Naive B cell (primary cell): ENCODE results near the gene OR7C1. TPM values are rescaled to one million over a fixed set of nuclear protein-coding genes. Genes with fewer than 3 reads are reported as not detected.

Source experiments
- ATAC-seq, 2 donors: fragments of 150-1000 bp; cut with Tn5 transposase; 2 replicates each; pipeline ENCODE4 v1.10.0; 2021; ENCODE audit warnings: low read depth in 2 of 2, mild to moderate bottlenecking in 2 of 2, moderate library complexity in 2 of 2
- DNase-seq: peaks from one replicate; pipeline ENCODE4 v3.0.0; 2022
- H3K27ac Mint-ChIP-seq, 6 donors: one replicate each; pipeline ENCODE4 v1.8.0; 2020 to 2022; ENCODE audit warnings: mild to moderate bottlenecking in 6 of 6, mixed read lengths in 6 of 6, moderate library complexity in 5 of 6, inconsistent platforms in 2 of 6
- H3K27me3 Mint-ChIP-seq, 3 donors: one replicate each; pipeline ENCODE4 v1.8.0; 2021 to 2022; ENCODE audit warnings: mixed read lengths in 3 of 3, mild to moderate bottlenecking in 1 of 3
- H3K36me3 Mint-ChIP-seq, 2 donors: one replicate each; pipeline ENCODE4 v1.8.0; 2020 to 2022; ENCODE audit warnings: mixed read lengths in 2 of 2, inconsistent platforms in 1 of 2, mild to moderate bottlenecking in 1 of 2
- H3K4me1 Mint-ChIP-seq, 3 donors: one replicate each; pipeline ENCODE4 v1.8.0; 2020 to 2022; ENCODE audit warnings: mixed read lengths in 3 of 3, inconsistent platforms in 1 of 3, mild to moderate bottlenecking in 1 of 3, moderate library complexity in 1 of 3
- H3K4me3 Mint-ChIP-seq, 8 donors: one replicate each; pipeline ENCODE4 v1.8.0; 2020 to 2022; ENCODE audit warnings: mild to moderate bottlenecking in 8 of 8, mixed read lengths in 8 of 8, moderate library complexity in 8 of 8, inconsistent platforms in 2 of 8
- H3K9me3 Mint-ChIP-seq, 7 donors: one replicate each; pipeline ENCODE4 v1.8.0; 2020 to 2022; ENCODE audit warnings: mixed read lengths in 7 of 7, mild to moderate bottlenecking in 5 of 7, inconsistent platforms in 2 of 7, moderate library complexity in 1 of 7
- polyA plus RNA-seq, 6 donors: library from polyadenylated mRNA; unstranded; fragments of 300-500 nt; fragmentation: Illumina TruSeq; gene quantifications; one replicate each; pipeline ENCODE4 v1.2.3, GENCODE V29; 2021; ENCODE audit warnings: low read depth in 6 of 6

Gene OR7C1
- not detected for polyA plus RNA-seq

GRCh38 chr19:14835011-14835410, at the start of gene OR7C1, which contains the start of gene OR7A5:
Gene OR7C1 (minus strand): TSS chr19:14835185. CDS start chr19:14800136, 35,049 bp downstream.
Gene OR7A5 (minus strand): TSS chr19:14835185. CDS start chr19:14828241, 6,944 bp downstream.
- H3K9me3 Mint-ChIP-seq: peaks cover 0 to 2% (median 0%) of the 10 kb centered on the region in 7 donors
- DNase-seq (no peak), ATAC-seq (no peak)
- H3K4me3 Mint-ChIP-seq: peak within 1 kb of the TSS in 1 of 8 donors; percentile 12
- H3K36me3 Mint-ChIP-seq: no peaks in the 10 kb centered on the region
- H3K27ac Mint-ChIP-seq: no peak within 1 kb of the TSS
- peaks cover 4 to 12% (median 5%) of the 10 kb centered on the region in 3 donors for H3K4me1 Mint-ChIP-seq
- no peaks in the 10 kb centered on the region for H3K27me3 Mint-ChIP-seq

- no peak for ATAC-seq
- Mint-ChIP-seq H3K36me3 (no peaks in the 10 kb centered on the region), H3K9me3 (no peaks in the 10 kb centered on the region), H3K4me1 (peaks cover 0 to 4% (median 2%) of the 10 kb centered on the region in 3 donors), H3K27me3 (peaks cover 31 to 40% (median 31%) of the 10 kb centered on the region in 3 donors), H3K27ac (no peak overlapping the region), H3K4me3 (no peak overlapping the region)
- DNase-seq: peak; percentile 31
Measured at GRCh38 chr19:14871619-14872230, 36.7 kb upstream of the OR7C1 start.

- H3K4me3 Mint-ChIP-seq: no peak overlapping the region
- H3K27me3 Mint-ChIP-seq: peaks cover 37 to 45% (median 41%) of the 10 kb centered on the region in 3 donors
- no peak overlapping the region for H3K27ac Mint-ChIP-seq
- no peaks in the 10 kb centered on the region for H3K36me3 Mint-ChIP-seq
- no peaks in the 10 kb centered on the region for H3K9me3 Mint-ChIP-seq
- no peak for DNase-seq
- no peak for ATAC-seq
- H3K4me1 Mint-ChIP-seq: peaks cover 0 to 4% (median 2%) of the 10 kb centered on the region in 3 donors
Measured at GRCh38 chr19:14868497-14868896, 33.5 kb upstream of the OR7C1 start.

GRCh38 chr19:14848822-14849221, 13.8 kb upstream of the OR7C1 start, which contains the start of gene OR7A10:
Gene OR7A10 (minus strand): TSS chr19:14848922. CDS start chr19:14841877, 7,045 bp downstream.
- Mint-ChIP-seq H3K4me1 (no peaks in the 10 kb centered on the region), H3K36me3 (no peaks in the 10 kb centered on the region), H3K4me3 (peak within 1 kb of the TSS in 1 of 8 donors; percentile 2), H3K27ac (peak within 1 kb of the TSS in 1 of 6 donors; percentile 84), H3K9me3 (no peaks in the 10 kb centered on the region), H3K27me3 (peaks cover 22 to 38% (median 30%) of the 10 kb centered on the region in 3 donors)
- DNase-seq (no peak), ATAC-seq (no peak)

DNA sequence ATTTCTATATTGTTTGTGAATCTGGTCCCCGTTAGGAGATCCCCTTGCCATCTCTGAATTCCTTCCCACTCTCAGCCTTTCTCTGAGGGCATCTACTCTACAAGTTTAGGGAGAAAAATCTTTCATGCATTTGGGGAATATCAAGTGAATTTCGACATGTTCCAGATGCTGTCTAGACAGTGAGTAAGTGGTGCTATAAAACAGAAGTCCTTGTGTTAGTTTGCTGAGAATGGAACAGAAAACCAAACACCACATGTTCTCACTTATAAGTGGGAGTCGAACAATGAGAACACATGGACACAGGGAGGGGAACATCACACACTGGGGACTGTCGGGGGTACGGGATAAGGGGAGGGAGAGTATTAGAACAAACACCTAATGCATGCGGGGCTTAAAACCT, 8.6 kb upstream of the OR7C1 start:
- Mint-ChIP-seq H3K36me3 (no peaks in the 10 kb centered on the region), H3K4me1 (no peaks in the 10 kb centered on the region), H3K9me3 (peaks cover 0 to 5% (median 0%) of the 10 kb centered on the region in 7 donors), H3K27ac (no peak overlapping the region), H3K4me3 (no peak overlapping the region), H3K27me3 (peaks cover 0 to 42% (median 22%) of the 10 kb centered on the region in 3 donors)
- DNase-seq (no peak), ATAC-seq (no peak)

GRCh38 chr19:14843169-14843568, 8.2 kb upstream of the OR7C1 start:
- H3K27ac Mint-ChIP-seq: no peak overlapping the region
- no peak for ATAC-seq

DNA sequence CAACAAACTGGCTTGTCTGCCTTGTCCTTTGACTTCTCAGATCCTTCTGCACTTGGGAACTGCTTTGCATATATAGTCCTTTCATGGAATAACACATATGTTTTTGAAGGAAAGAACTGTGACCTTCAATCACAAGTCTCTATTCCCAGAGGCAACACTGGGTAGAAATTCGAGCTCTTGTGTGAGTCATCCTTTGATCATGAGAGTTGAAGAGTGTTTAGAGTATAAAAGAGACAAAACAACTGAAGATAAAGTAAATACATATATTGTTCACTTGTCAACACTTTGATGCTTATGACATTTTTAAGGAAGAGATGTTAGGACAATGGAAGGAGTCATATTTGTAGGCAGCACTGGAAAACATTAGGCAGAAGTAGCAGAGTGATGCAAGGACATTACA, 5.2 kb upstream of the OR7C1 start:
- DNase-seq (no peak), ATAC-seq (no peak)
- Mint-ChIP-seq H3K4me3 (no peak overlapping the region), H3K27me3 (peaks cover 0 to 32% (median 22%) of the 10 kb centered on the region in 3 donors), H3K4me1 (peaks cover 0 to 5% (median 0%) of the 10 kb centered on the region in 3 donors), H3K27ac (no peak overlapping the region), H3K36me3 (no peaks in the 10 kb centered on the region), H3K9me3 (peaks cover 0 to 5% (median 0%) of the 10 kb centered on the region in 7 donors)

More at GRCh38 chr19:14843169-14843568, 8.2 kb upstream of the OR7C1 start:
- Mint-ChIP-seq H3K9me3 (peaks cover 0 to 5% (median 0%) of the 10 kb centered on the region in 7 donors), H3K4me1 (no peaks in the 10 kb centered on the region), H3K27me3 (peaks cover 0 to 37% (median 22%) of the 10 kb centered on the region in 3 donors), H3K36me3 (no peaks in the 10 kb centered on the region), H3K4me3 (no peak overlapping the region)
- DNase-seq: no peak

- H3K36me3 Mint-ChIP-seq: no peaks in the 10 kb centered on the region
- peaks cover 0 to 2% (median 0%) of the 10 kb centered on the region in 7 donors for H3K9me3 Mint-ChIP-seq
- no peak overlapping the region for H3K4me3 Mint-ChIP-seq
- peaks cover 0 to 10% (median 9%) of the 10 kb centered on the region in 3 donors for H3K27me3 Mint-ChIP-seq
- ATAC-seq (no peak), DNase-seq (no peak)
- peaks cover 0 to 5% (median 0%) of the 10 kb centered on the region in 3 donors for H3K4me1 Mint-ChIP-seq
- H3K27ac Mint-ChIP-seq: no peak overlapping the region
Measured at GRCh38 chr19:14837391-14837790, 2.4 kb upstream of the OR7C1 start.

- Mint-ChIP-seq H3K4me3 (no peak overlapping the region), H3K4me1 (peaks cover 4 to 7% (median 5%) of the 10 kb centered on the region in 3 donors), H3K9me3 (no peaks in the 10 kb centered on the region), H3K27ac (peak overlapping the region in 1 of 6 donors; percentile 75), H3K27me3 (peaks cover 0 to 18% (median 12%) of the 10 kb centered on the region in 3 donors), H3K36me3 (peaks cover 0 to 4% of the 10 kb centered on the region in 2 donors)
- ATAC-seq: peak; percentile 27 to 39
- no peak for DNase-seq
Measured at GRCh38 chr19:14830702-14831101, 4.3 kb downstream of the OR7C1 start.

GRCh38 chr19:14826006-14826405, 9.0 kb downstream of the OR7C1 start:
- Mint-ChIP-seq H3K27ac (no peak overlapping the region), H3K27me3 (peaks cover 0 to 18% (median 12%) of the 10 kb centered on the region in 3 donors)

DNA sequence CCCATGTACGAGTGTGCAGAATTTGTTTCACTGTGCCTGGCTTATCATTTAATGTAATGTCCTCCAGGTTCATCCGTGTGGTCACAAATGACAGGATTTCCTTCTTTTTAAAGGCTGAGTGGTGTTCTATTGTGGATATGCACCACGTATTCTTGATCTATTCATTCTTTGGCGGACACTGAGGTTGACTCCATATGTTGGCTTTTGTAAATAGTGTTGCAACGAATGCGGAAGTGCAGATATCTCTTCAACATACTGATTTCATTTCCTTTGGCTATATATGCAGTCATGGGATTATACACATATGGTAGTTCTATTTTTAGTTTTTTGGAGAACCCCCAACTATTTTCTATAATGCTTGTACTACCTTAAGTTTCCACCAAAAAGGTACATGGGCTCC, 13.0 kb downstream of the OR7C1 start:
- Mint-ChIP-seq H3K36me3 (no peaks in the 10 kb centered on the region), H3K4me1 (no peaks in the 10 kb centered on the region), H3K4me3 (no peak overlapping the region), H3K27me3 (peaks cover 7 to 11% (median 9%) of the 10 kb centered on the region in 3 donors), H3K27ac (peak overlapping the region in 1 of 6 donors; percentile 71), H3K9me3 (peaks cover 0 to 2% (median 0%) of the 10 kb centered on the region in 7 donors)
- peak in 1 of 2 donors; percentile 50 for ATAC-seq
- DNase-seq: no peak

More at GRCh38 chr19:14826006-14826405, 9.0 kb downstream of the OR7C1 start:
- DNase-seq (no peak), ATAC-seq (no peak)
- Mint-ChIP-seq H3K4me1 (peaks cover 4 to 6% (median 5%) of the 10 kb centered on the region in 3 donors), H3K9me3 (peaks cover 0 to 2% (median 0%) of the 10 kb centered on the region in 7 donors), H3K4me3 (no peak overlapping the region), H3K36me3 (peaks cover 0 to 4% of the 10 kb centered on the region in 2 donors)

DNA sequence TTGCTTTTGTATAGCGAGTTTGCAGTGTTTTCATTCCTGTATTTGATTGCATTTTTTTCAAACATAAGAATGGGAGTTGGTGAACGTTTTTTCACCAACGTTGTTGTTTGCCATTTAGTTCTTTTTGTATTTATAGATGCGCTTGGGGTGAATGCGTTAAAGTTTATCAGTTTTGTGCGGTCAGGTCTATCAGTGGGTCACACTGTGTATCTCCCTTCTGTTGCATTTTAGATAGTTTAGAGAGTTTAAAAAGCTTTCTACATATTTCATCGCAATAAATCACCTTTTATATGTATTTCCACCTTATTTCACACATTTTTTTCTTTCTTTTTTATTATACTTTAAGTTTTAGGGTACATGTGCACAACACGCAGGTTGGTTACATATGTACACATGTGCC, 16.4 kb downstream of the OR7C1 start:
- Mint-ChIP-seq H3K4me1 (no peaks in the 10 kb centered on the region), H3K4me3 (no peak overlapping the region), H3K36me3 (no peaks in the 10 kb centered on the region), H3K9me3 (peaks cover 0 to 5% (median 0%) of the 10 kb centered on the region in 7 donors), H3K27me3 (peaks cover 0 to 9% (median 0%) of the 10 kb centered on the region in 3 donors), H3K27ac (no peak overlapping the region)
- no peak for DNase-seq
- no peak for ATAC-seq

- DNase-seq (no peak), ATAC-seq (no peak)
- Mint-ChIP-seq H3K9me3 (peaks cover 0 to 5% (median 0%) of the 10 kb centered on the region in 7 donors), H3K36me3 (no peaks in the 10 kb centered on the region), H3K27me3 (peaks cover 0 to 9% (median 0%) of the 10 kb centered on the region in 3 donors), H3K4me1 (no peaks in the 10 kb centered on the region), H3K4me3 (no peak overlapping the region), H3K27ac (no peak overlapping the region)
Measured at GRCh38 chr19:14817052-14817451, 17.9 kb downstream of the OR7C1 start.
